ENCODE results near the gene CD247. TPM values are rescaled to one million over a fixed set of nuclear protein-coding genes. Genes with fewer than 3 reads are reported as not detected.

CD247 gene
- total and polyA plus RNA-seq, 9 of the 15 experiments (the other 6 are each of a cell fraction or from before 2014, with no cell fraction given), result 0.08 to 0.42 (median 0.28) TPM; not detected in 5

GRCh38 chr1:167553136-167554027 lies 35.1 kb upstream of the CD247 start, which contains the start of gene CREG1 (continued):
- no peak for TF ChIP-seq RERE (CRISPR knock-in tag; IDR thresholded peaks at IDR 0.05; ENCODE audit: borderline replicate concordance)
- TF ChIP-seq CLOCK (CRISPR knock-in tag; IDR thresholded peaks at IDR 0.05; ENCODE audit: borderline replicate concordance), result no peak
- no peak for TF ChIP-seq IFI16 (CRISPR knock-in tag; IDR thresholded peaks at IDR 0.05)
- TF ChIP-seq PTTG1 (tag; IDR thresholded peaks at IDR 0.05; ENCODE audit: low read depth), result no peak
- peak; percentile 40; the same call in 1 of the 2 replicates for TF ChIP-seq E2F5 (CRISPR knock-in tag; IDR thresholded peaks at IDR 0.05)
- peak; percentile 66; the same call in 1 of the 2 replicates for TF ChIP-seq SUPT5H (IDR thresholded peaks at IDR 0.05)
- no peak for TF ChIP-seq DEAF1 (CRISPR knock-in tag; IDR thresholded peaks at IDR 0.05)
- no peak for TF ChIP-seq ZNF384 (IDR thresholded peaks at IDR 0.05; ENCODE audit: low read depth, low read length)
- TF ChIP-seq NR1H2 (CRISPR knock-in tag; IDR thresholded peaks at IDR 0.05), result no peak
- no peak; the same call in 1 of the 2 replicates for TF ChIP-seq TRIM28 (IDR thresholded peaks at IDR 0.05)
- TF ChIP-seq PHB2 (IDR thresholded peaks at IDR 0.05; ENCODE audit: low read depth), result no peak
- TF ChIP-seq BCOR (IDR thresholded peaks at IDR 0.05), result no peak
- peak; percentile 76; the same call in 1 of the 2 replicates for TF ChIP-seq NR4A1 (CRISPR knock-in tag; IDR thresholded peaks at IDR 0.05)
- TF ChIP-seq NR4A1 (tag; IDR thresholded peaks at IDR 0.05), result peak; percentile 91
- peak; percentile 44 for TF ChIP-seq STAG1 (CRISPR knock-in tag; IDR thresholded peaks at IDR 0.05; ENCODE audit: borderline replicate concordance)
- no peak for TF ChIP-seq TSC22D4 (tag; IDR thresholded peaks at IDR 0.05)
- TF ChIP-seq PTBP1 (IDR thresholded peaks at IDR 0.05; ENCODE audit: low read depth, low read length), result no peak
